Endothelial cell (in vitro differentiated cells): ENCODE results near the gene ABCD3. TPM values are rescaled to one million over a fixed set of nuclear protein-coding genes. Genes with fewer than 3 reads are reported as not detected.
A peak's percentile ranks its signal among the peaks of the same experiment; 100 is the strongest.
"Not testable (repeated sequence)": the region's sequence is repeated elsewhere in the genome, so short reads cannot be mapped to it uniquely, and the experiment has no call there.

Experiments
- DNase-seq: peaks from one replicate; pipeline ENCODE4 v3.0.0; 2021; ENCODE audit warnings: low spot score
- H3K27ac Mint-ChIP-seq: one replicate; pipeline ENCODE4 v1.8.0; 2021; ENCODE audit warnings: mixed read lengths, inconsistent platforms; ENCODE audit not compliant: unreplicated experiment
- H3K27me3 Mint-ChIP-seq: one replicate; pipeline ENCODE4 v1.8.0; 2021; ENCODE audit warnings: mild to moderate bottlenecking, moderate library complexity, mixed read lengths, inconsistent platforms; ENCODE audit not compliant: unreplicated experiment
- H3K36me3 Mint-ChIP-seq: one replicate; pipeline ENCODE4 v1.8.0; 2021; ENCODE audit warnings: mild to moderate bottlenecking, low read depth, mixed read lengths, inconsistent platforms; ENCODE audit not compliant: unreplicated experiment
- H3K4me1 Mint-ChIP-seq: one replicate; pipeline ENCODE4 v1.8.0; 2021; ENCODE audit warnings: mild to moderate bottlenecking, mixed read lengths, inconsistent platforms; ENCODE audit not compliant: unreplicated experiment
- H3K4me3 Mint-ChIP-seq: one replicate; pipeline ENCODE4 v1.8.0; 2021; ENCODE audit warnings: mild to moderate bottlenecking, mixed read lengths, inconsistent platforms; ENCODE audit not compliant: unreplicated experiment
- H3K9me3 Mint-ChIP-seq: one replicate; pipeline ENCODE4 v1.8.0; 2021; ENCODE audit warnings: mixed read lengths, inconsistent platforms; ENCODE audit not compliant: unreplicated experiment
- total RNA-seq: library from RNA; stranded (reverse); fragmentation: NEBNext Ultra II Directional; extraction: Animal tissue kit (Norgen Biotek cat#: 25700); gene quantifications from one replicate; pipeline ENCODE4 v1.2.1, GENCODE V29; 2021; ENCODE audit not compliant: unreplicated experiment
- TF ChIP-seq, protein P1 (sequence below): fragments of 200-600 bp; sonication (generic); IDR thresholded peaks from one replicate; pipeline ENCODE4 v1.5.0; 2021; ENCODE audit warnings: antibody characterized with exemption; ENCODE audit not compliant: unreplicated experiment

ABCD3 gene
- total RNA-seq, 1 donor from 2014 or later = 59.6 TPM

- peaks cover 30% of the 10 kb centered on the region for H3K36me3 Mint-ChIP-seq
- H3K4me3 Mint-ChIP-seq = no peak overlapping the region
- peak overlapping the region; percentile 22 for H3K27ac Mint-ChIP-seq
These were observed 16.3 kb downstream of the ABCD3 start for GRCh38 chr1:94434365-94435045.

DNA sequence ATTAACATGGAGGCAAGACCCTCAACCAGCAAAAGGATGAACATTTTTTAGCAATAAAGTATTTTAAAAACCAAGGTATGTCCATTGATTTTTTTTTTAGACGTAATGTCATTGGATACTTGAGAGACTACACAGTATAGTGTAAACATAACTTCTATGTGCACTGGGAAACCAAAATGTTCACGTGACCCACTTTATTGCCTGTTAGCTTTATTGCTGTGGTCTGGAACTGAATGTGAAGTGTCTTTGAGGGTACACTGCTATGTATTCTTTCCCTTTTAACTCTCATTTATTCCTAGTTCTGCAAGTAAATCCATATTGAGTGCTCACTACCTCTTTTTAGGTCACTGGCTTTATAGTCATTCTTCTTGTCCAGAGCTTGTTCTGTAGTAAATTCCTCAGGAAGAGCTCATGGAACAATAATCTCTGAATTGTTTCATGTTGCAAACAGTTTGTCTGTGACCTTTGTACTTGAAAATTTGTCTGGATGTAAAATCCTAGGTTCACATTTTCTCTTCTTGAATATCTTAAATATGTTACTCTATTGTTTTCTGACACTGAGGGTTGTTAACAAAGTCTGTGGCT is 20.6 kb downstream of the ABCD3 start:
- Mint-ChIP-seq H3K36me3 (peaks cover 29% of the 10 kb centered on the region), H3K27me3 (no peaks in the 10 kb centered on the region), H3K4me3 (no peak overlapping the region), H3K9me3 (peaks cover 8% of the 10 kb centered on the region), H3K4me1 (no peaks in the 10 kb centered on the region), H3K27ac (no peak overlapping the region)
- TF ChIP-seq, protein P1, sequence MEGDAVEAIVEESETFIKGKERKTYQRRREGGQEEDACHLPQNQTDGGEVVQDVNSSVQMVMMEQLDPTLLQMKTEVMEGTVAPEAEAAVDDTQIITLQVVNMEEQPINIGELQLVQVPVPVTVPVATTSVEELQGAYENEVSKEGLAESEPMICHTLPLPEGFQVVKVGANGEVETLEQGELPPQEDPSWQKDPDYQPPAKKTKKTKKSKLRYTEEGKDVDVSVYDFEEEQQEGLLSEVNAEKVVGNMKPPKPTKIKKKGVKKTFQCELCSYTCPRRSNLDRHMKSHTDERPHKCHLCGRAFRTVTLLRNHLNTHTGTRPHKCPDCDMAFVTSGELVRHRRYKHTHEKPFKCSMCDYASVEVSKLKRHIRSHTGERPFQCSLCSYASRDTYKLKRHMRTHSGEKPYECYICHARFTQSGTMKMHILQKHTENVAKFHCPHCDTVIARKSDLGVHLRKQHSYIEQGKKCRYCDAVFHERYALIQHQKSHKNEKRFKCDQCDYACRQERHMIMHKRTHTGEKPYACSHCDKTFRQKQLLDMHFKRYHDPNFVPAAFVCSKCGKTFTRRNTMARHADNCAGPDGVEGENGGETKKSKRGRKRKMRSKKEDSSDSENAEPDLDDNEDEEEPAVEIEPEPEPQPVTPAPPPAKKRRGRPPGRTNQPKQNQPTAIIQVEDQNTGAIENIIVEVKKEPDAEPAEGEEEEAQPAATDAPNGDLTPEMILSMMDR = no peak
- DNase-seq = no peak

More at GRCh38 chr1:94434365-94435045, 16.3 kb downstream of the ABCD3 start:
- TF ChIP-seq, protein P1 = no peak
- no peaks in the 10 kb centered on the region for H3K9me3 Mint-ChIP-seq
- H3K4me1 Mint-ChIP-seq = peaks cover 8% of the 10 kb centered on the region
- H3K27me3 Mint-ChIP-seq = no peaks in the 10 kb centered on the region
- no peak for DNase-seq

DNA sequence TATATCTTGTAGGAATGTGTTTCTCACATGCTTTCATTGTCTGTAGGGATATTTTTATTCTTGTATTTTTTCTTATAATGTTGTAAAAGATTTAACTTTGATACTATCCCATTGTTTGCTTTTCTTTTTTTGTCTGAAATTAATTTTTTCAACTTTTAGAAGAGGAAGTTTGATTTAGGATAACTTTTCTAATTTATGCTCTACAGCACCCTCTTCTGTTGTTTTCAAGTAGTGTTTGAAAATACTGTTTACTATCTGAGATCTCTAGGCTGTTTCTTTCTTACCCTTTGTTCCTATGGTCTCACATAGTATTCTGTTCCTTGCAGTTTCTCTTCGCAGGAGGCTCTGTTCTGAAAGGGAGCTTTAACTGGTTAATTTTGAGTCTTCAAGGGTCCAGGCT is 21.9 kb downstream of the ABCD3 start:
- H3K4me3 Mint-ChIP-seq = no peak overlapping the region
- H3K4me1 Mint-ChIP-seq = no peaks in the 10 kb centered on the region
- peaks cover 12% of the 10 kb centered on the region for H3K9me3 Mint-ChIP-seq
- no peak overlapping the region for H3K27ac Mint-ChIP-seq
- TF ChIP-seq, protein P1 = peak; percentile 44
- H3K36me3 Mint-ChIP-seq = peaks cover 36% of the 10 kb centered on the region
- DNase-seq = no peak
- H3K27me3 Mint-ChIP-seq = no peaks in the 10 kb centered on the region

DNA sequence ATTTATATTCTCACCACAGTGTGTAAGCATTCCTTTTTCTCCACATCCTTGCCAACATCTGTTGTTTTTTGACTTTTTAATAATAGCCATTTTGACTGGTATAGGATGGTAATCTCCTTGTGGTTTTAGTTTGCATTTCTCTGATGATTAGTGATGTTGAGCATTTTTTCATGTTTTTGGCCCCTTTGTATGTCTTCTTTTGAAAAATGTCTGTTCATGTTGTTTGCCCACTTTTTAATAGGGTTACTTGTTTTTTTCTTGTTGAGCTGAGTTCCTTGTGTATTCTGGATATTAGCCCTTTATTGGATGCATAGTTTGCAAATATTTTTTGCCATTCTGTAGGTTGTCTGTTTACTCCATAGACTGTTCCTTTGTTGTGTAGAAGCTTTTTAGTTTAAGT is 24.9 kb downstream of the ABCD3 start:
- not testable (repeated sequence) for H3K4me3 Mint-ChIP-seq, H3K27ac Mint-ChIP-seq, DNase-seq, H3K27me3 Mint-ChIP-seq, H3K4me1 Mint-ChIP-seq
- peaks cover 46% of the 10 kb centered on the region for H3K36me3 Mint-ChIP-seq
- peaks cover 13% of the 10 kb centered on the region for H3K9me3 Mint-ChIP-seq

DNA sequence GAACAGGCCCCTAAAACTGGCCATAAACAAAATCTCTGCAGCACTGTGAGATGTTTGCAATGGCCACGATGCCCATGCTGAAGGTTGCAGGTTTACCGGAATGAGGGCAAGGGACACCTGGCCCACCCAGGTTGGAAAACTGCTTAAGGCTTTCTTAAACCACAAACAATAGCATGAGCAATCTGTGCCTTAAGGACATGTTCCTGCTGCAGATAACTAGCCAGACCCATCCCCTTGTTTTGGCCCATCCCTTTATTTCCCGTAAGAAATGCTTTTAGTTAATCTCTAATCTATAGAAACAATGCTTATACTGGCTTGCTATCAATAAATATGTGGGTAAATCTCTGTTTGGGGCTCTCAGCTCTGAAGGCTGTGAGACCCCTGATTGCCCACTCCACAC is 26.6 kb downstream of the ABCD3 start:
- H3K27ac Mint-ChIP-seq, H3K4me3 Mint-ChIP-seq, H3K27me3 Mint-ChIP-seq, H3K4me1 Mint-ChIP-seq, DNase-seq: not testable (repeated sequence)
- Mint-ChIP-seq H3K9me3 (peaks cover 25% of the 10 kb centered on the region), H3K36me3 (peaks cover 63% of the 10 kb centered on the region)

GRCh38 chr1:94445733-94446132 is 27.5 kb downstream of the ABCD3 start:
- not testable (repeated sequence) for H3K27ac Mint-ChIP-seq, H3K27me3 Mint-ChIP-seq, DNase-seq, H3K4me1 Mint-ChIP-seq
- Mint-ChIP-seq H3K36me3 (peaks cover 72% of the 10 kb centered on the region), H3K9me3 (peaks cover 34% of the 10 kb centered on the region), H3K4me3 (peak overlapping the region; percentile 19)

DNA sequence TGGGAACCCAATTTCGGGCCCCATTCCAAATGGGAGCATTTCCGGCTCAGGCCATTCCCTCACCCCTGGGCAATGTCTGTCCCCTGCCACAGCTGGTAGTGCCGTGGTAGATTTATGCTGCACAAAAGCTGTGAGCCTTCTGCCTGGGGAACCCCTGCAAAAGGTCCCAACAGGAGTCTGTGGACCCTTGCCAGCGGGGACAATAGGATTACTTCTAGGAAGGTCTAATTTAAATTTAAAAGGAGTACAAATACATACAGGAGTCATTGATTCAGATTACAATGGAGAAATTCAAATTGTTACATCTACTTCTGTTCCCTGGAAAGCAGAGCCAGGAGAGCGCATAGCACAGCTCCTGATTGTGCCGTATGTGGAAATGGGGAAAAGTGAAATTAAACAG is 28.0 kb downstream of the ABCD3 start:
- not testable (repeated sequence) for H3K27ac Mint-ChIP-seq, H3K27me3 Mint-ChIP-seq, H3K4me1 Mint-ChIP-seq, DNase-seq
- Mint-ChIP-seq H3K9me3 (peaks cover 37% of the 10 kb centered on the region), H3K4me3 (peak overlapping the region; percentile 62), H3K36me3 (peaks cover 76% of the 10 kb centered on the region)

- H3K4me1 Mint-ChIP-seq, H3K27me3 Mint-ChIP-seq, H3K27ac Mint-ChIP-seq, DNase-seq: not testable (repeated sequence)
- peaks cover 76% of the 10 kb centered on the region for H3K36me3 Mint-ChIP-seq
- H3K4me3 Mint-ChIP-seq = peak overlapping the region; percentile 57
- peaks cover 36% of the 10 kb centered on the region for H3K9me3 Mint-ChIP-seq
These were observed 30.6 kb downstream of the ABCD3 start for GRCh38 chr1:94448741-94449140.
